WTC11 (cell line): ENCODE data around the gene STPG4. TPM values are rescaled to one million over a fixed set of nuclear protein-coding genes. Genes with fewer than 3 reads are reported as not detected.

Source experiments
- ATAC-seq: fragments of 200-7000 bp; cut with Tn5 transposase; 2 replicates; pipeline ENCODE4 v1.10.0; 2021; ENCODE audit warnings: mild to moderate bottlenecking, moderate library complexity
- CTCF ChIA-PET: fragments of 300-600 bp; sonication (Branson Sonifier 250); formaldehyde crosslinking; loops from one replicate; lab custom pipeline; 2021; ENCODE audit warnings: antibody characterized with exemption; lab: Charles Lee
- POLR2A ChIA-PET: fragments of 350-600 bp; sonication (Branson Sonifier 250); formaldehyde crosslinking; loops from one replicate; lab custom pipeline; 2021; ENCODE audit warnings: antibody characterized with exemption; lab: Charles Lee
- DNase-seq: peaks from one replicate; pipeline ENCODE4 v3.0.0; 2021; ENCODE audit warnings: low spot score
- H3K27ac Mint-ChIP-seq: 2 replicates; pipeline ENCODE4 v1.8.0; 2021; ENCODE audit warnings: mixed read lengths
- H3K27me3 Mint-ChIP-seq: 2 replicates; pipeline ENCODE4 v1.8.0; 2021; ENCODE audit warnings: low read depth, mild to moderate bottlenecking, moderate library complexity, mixed read lengths
- H3K36me3 Mint-ChIP-seq: 2 replicates; pipeline ENCODE4 v1.8.0; 2021; ENCODE audit warnings: mixed read lengths
- H3K4me1 Mint-ChIP-seq: 2 replicates; pipeline ENCODE4 v1.8.0; 2022; ENCODE audit warnings: mixed read lengths
- H3K4me3 Mint-ChIP-seq: 2 replicates; pipeline ENCODE4 v1.8.0; 2021; ENCODE audit warnings: mild to moderate bottlenecking, moderate library complexity, mixed read lengths
- H3K9me3 Mint-ChIP-seq: 2 replicates; pipeline ENCODE4 v1.8.0; 2021; ENCODE audit warnings: mixed read lengths
- ATF2 ChIP-seq: sonication (generic); formaldehyde crosslinking; IDR thresholded peaks from 2 replicates; pipeline ENCODE4 v1.8.1; 2022; ENCODE audit warnings: low read depth, missing genetic modification reagents, borderline replicate concordance
- ETV6 ChIP-seq: sonication (generic); formaldehyde crosslinking; IDR thresholded peaks from 2 replicates; pipeline ENCODE4 v1.8.1; 2022; ENCODE audit warnings: mild to moderate bottlenecking, missing genetic modification reagents
- GRHL2 ChIP-seq: fragments of 250-450 bp; sonication (Bioruptor Pico); IDR thresholded peaks from 2 replicates; pipeline ENCODE4 v1.8.0; 2022; ENCODE audit warnings: mild to moderate bottlenecking, moderate library complexity; ENCODE audit not compliant: insufficient replicate concordance, severe bottlenecking
- GTF2I ChIP-seq: fragments of 250-450 bp; sonication (Bioruptor Pico); conservative IDR thresholded peaks from 2 replicates; pipeline ENCODE4 v1.4.0; 2021; ENCODE audit warnings: mild to moderate bottlenecking
- JAZF1 ChIP-seq: fragments of 250-450 bp; sonication (Bioruptor Pico); IDR thresholded peaks from 2 replicates; pipeline ENCODE4 v1.9.0; 2021; ENCODE audit warnings: moderate library complexity, mild to moderate bottlenecking, inconsistent platforms
- MXD4 ChIP-seq: fragments of 250-450 bp; sonication (Bioruptor Pico); IDR thresholded peaks from 2 replicates; pipeline ENCODE4 v1.8.0; 2021; ENCODE audit warnings: mild to moderate bottlenecking, moderate library complexity, borderline replicate concordance
- RORB ChIP-seq: fragments of 250-450 bp; sonication (Bioruptor Pico); IDR thresholded peaks from 2 replicates; pipeline ENCODE4 v1.9.0; 2021; ENCODE audit warnings: mild to moderate bottlenecking
- total RNA-seq: library from RNA; stranded (reverse); gene quantifications from 3 replicates; pipeline ENCODE4 v1.2.3, GENCODE V29; 2021
- TF ChIP-seq, protein P1 (sequence below): sonication (generic); formaldehyde crosslinking; IDR thresholded peaks from 2 replicates; pipeline ENCODE4 v1.8.1; 2023; ENCODE audit warnings: mild to moderate bottlenecking, missing genetic modification reagents, moderate library complexity
- TF ChIP-seq, protein P2 (sequence below): sonication (generic); formaldehyde crosslinking; IDR thresholded peaks from 2 replicates; pipeline ENCODE4 v1.8.1; 2022; ENCODE audit warnings: low read depth, mild to moderate bottlenecking, moderate library complexity, missing genetic modification reagents, borderline replicate concordance
- TF ChIP-seq, protein P3 (sequence below): fragments of 250-450 bp; sonication (Bioruptor Pico); IDR thresholded peaks from 2 replicates; pipeline ENCODE4 v2.1.2; 2022; ENCODE audit warnings: mild to moderate bottlenecking, moderate library complexity
- TF ChIP-seq, protein P4 (sequence below): sonication (generic); formaldehyde crosslinking; IDR thresholded peaks from 2 replicates; pipeline ENCODE4 v1.8.1; 2023; ENCODE audit warnings: mild to moderate bottlenecking, missing genetic modification reagents, borderline replicate concordance
- TF ChIP-seq, protein P5 (sequence below): sonication (generic); formaldehyde crosslinking; IDR thresholded peaks from 2 replicates; pipeline ENCODE4 v1.8.1; 2023; ENCODE audit warnings: mild to moderate bottlenecking, missing genetic modification reagents, moderate library complexity

STPG4 gene
- total RNA-seq, 1 experiment from 2014 or later, result not detected

GRCh38 chr2:47043891-47044239 lies 111.2 kb downstream of the STPG4 start:
- TF ChIP-seq GTF2I (CRISPR knock-in tag), result no peak
- TF ChIP-seq, protein P1, sequence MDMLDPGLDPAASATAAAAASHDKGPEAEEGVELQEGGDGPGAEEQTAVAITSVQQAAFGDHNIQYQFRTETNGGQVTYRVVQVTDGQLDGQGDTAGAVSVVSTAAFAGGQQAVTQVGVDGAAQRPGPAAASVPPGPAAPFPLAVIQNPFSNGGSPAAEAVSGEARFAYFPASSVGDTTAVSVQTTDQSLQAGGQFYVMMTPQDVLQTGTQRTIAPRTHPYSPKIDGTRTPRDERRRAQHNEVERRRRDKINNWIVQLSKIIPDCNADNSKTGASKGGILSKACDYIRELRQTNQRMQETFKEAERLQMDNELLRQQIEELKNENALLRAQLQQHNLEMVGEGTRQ, result no peak
- Mint-ChIP-seq H3K36me3 (no peaks in the 10 kb centered on the region), H3K27ac (peak overlapping the region; percentile 28; the same call in 1 of the 2 replicates), H3K4me3 (no peak overlapping the region), H3K4me1 (peaks cover 34% of the 10 kb centered on the region), H3K27me3 (no peaks in the 10 kb centered on the region), H3K9me3 (no peaks in the 10 kb centered on the region)
- no peak for DNase-seq
- CTCF ChIA-PET, result interaction anchor here (0.8 to 2.5 kb wide), 11 partner anchors 8 to 256 kb away, joined by 3 to 13 read pairs (median 5); no protein-coding TSS in a partner anchor
- ATAC-seq, result no peak
- POLR2A ChIA-PET, result interaction anchor here (0.5 kb wide), 1 partner anchor 210 kb away, joined by 3 read pairs; no protein-coding TSS in a partner anchor

DNA sequence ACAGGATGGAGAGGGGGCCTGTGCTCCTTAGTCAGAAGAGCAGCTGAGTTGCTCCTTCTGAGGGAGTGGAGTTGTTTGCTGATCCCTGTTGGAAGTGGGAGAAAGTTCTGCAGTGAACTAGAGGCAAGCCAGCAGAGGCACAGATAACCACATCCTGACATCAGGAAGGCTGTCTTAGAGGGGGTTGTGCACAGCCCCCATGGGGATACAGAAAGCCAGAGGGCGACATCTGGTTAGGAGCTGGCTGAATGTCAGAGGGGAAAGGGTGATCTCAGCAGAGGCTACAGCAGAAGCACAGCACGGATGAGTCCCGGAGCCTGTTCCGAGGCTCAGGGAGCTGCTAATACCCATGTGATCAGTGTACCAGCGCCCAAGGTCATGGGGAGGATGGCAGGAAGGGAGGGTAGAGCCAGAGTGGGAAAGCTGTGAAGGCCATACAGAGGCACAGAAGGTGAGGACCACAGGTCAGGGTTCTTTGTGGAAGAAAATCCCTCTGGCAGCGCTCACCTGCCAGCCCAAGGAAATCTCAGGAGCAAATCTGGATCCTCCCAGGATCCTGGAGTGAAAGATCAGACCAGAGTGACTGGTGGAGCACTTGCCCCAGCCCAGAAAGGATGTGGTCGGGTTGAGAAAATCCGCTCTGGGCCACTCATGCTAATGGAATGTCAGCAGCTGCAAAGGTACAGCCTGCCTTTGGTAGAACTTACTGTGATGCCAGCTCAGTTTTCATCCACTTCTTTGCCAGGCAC lies 111.8 kb downstream of the STPG4 start:
- peak; percentile 22 for DNase-seq
- Mint-ChIP-seq H3K27ac (peak overlapping the region; percentile 69), H3K4me1 (peaks cover 32% of the 10 kb centered on the region), H3K4me3 (no peak overlapping the region), H3K36me3 (no peaks in the 10 kb centered on the region), H3K9me3 (no peaks in the 10 kb centered on the region), H3K27me3 (no peaks in the 10 kb centered on the region)
- POLR2A ChIA-PET, result no interaction called here
- CTCF ChIA-PET, result interaction anchor here (0.8 to 2.5 kb wide), 14 partner anchors 9 to 280 kb away, joined by 3 to 13 read pairs (median 4); no protein-coding TSS in a partner anchor
- TF ChIP-seq, protein P2, sequence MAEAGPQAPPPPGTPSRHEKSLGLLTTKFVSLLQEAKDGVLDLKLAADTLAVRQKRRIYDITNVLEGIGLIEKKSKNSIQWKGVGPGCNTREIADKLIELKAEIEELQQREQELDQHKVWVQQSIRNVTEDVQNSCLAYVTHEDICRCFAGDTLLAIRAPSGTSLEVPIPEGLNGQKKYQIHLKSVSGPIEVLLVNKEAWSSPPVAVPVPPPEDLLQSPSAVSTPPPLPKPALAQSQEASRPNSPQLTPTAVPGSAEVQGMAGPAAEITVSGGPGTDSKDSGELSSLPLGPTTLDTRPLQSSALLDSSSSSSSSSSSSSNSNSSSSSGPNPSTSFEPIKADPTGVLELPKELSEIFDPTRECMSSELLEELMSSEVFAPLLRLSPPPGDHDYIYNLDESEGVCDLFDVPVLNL (CRISPR knock-in tag), result no peak
- no peak for TF ChIP-seq ETV6 (CRISPR knock-in tag)
- TF ChIP-seq JAZF1 (CRISPR knock-in tag), result no peak
- TF ChIP-seq GRHL2 (CRISPR knock-in tag), result no peak
- TF ChIP-seq, protein P3, sequence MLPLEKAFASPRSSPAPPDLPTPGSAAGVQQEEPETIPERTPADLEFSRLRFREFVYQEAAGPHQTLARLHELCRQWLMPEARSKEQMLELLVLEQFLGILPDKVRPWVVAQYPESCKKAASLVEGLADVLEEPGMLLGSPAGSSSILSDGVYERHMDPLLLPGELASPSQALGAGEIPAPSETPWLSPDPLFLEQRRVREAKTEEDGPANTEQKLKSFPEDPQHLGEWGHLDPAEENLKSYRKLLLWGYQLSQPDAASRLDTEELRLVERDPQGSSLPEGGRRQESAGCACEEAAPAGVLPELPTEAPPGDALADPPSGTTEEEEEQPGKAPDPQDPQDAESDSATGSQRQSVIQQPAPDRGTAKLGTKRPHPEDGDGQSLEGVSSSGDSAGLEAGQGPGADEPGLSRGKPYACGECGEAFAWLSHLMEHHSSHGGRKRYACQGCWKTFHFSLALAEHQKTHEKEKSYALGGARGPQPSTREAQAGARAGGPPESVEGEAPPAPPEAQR (CRISPR knock-in tag), result no peak
- no peak for TF ChIP-seq RORB (CRISPR knock-in tag)
- TF ChIP-seq, protein P4, sequence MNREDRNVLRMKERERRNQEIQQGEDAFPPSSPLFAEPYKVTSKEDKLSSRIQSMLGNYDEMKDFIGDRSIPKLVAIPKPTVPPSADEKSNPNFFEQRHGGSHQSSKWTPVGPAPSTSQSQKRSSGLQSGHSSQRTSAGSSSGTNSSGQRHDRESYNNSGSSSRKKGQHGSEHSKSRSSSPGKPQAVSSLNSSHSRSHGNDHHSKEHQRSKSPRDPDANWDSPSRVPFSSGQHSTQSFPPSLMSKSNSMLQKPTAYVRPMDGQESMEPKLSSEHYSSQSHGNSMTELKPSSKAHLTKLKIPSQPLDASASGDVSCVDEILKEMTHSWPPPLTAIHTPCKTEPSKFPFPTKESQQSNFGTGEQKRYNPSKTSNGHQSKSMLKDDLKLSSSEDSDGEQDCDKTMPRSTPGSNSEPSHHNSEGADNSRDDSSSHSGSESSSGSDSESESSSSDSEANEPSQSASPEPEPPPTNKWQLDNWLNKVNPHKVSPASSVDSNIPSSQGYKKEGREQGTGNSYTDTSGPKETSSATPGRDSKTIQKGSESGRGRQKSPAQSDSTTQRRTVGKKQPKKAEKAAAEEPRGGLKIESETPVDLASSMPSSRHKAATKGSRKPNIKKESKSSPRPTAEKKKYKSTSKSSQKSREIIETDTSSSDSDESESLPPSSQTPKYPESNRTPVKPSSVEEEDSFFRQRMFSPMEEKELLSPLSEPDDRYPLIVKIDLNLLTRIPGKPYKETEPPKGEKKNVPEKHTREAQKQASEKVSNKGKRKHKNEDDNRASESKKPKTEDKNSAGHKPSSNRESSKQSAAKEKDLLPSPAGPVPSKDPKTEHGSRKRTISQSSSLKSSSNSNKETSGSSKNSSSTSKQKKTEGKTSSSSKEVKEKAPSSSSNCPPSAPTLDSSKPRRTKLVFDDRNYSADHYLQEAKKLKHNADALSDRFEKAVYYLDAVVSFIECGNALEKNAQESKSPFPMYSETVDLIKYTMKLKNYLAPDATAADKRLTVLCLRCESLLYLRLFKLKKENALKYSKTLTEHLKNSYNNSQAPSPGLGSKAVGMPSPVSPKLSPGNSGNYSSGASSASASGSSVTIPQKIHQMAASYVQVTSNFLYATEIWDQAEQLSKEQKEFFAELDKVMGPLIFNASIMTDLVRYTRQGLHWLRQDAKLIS (CRISPR knock-in tag), result no peak
- TF ChIP-seq MXD4 (CRISPR knock-in tag), result no peak
- TF ChIP-seq ATF2 (CRISPR knock-in tag), result no peak
- TF ChIP-seq, protein P5, sequence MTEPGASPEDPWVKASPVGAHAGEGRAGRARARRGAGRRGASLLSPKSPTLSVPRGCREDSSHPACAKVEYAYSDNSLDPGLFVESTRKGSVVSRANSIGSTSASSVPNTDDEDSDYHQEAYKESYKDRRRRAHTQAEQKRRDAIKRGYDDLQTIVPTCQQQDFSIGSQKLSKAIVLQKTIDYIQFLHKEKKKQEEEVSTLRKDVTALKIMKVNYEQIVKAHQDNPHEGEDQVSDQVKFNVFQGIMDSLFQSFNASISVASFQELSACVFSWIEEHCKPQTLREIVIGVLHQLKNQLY, result no peak
- peak; percentile 61 for ATAC-seq
